Brain pericyte (primary cell): ENCODE measurements around the gene HEATR5B.
"Not testable (repeated sequence)": the region's sequence is repeated elsewhere in the genome, so short reads cannot be mapped to it uniquely, and the experiment has no call there.

Source experiments
- DNase-seq: peaks from one replicate; pipeline ENCODE4 v3.0.0-alpha.2; 2012; ENCODE audit warnings: low read depth, low spot score

Gene HEATR5B

DNA sequence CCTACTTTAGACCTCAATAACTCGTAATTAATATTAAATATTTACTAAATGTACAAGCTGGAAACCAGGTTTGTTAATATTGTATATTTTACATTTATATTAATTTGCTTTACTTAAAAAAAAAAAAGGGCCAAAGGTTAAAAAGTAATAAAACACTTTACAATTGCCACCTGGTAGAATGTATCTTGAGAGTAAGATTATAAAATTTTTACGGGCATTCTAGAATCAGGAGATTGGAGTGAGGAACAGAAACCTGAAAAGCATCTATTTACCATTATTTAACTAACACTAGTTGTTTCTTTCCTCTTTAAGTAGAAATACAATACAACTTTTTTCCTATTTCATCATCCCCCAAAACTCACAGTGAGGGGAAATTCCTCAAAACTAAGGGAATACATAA is 102.3 kb downstream of the HEATR5B start:
- no peak for DNase-seq

- not testable (repeated sequence) for DNase-seq
Observed at GRCh38 chr2:36979007-36979406, 105.2 kb downstream of the HEATR5B start.

- DNase-seq, result no peak
Observed at GRCh38 chr2:36976065-36976464, 108.1 kb downstream of the HEATR5B start.

DNA sequence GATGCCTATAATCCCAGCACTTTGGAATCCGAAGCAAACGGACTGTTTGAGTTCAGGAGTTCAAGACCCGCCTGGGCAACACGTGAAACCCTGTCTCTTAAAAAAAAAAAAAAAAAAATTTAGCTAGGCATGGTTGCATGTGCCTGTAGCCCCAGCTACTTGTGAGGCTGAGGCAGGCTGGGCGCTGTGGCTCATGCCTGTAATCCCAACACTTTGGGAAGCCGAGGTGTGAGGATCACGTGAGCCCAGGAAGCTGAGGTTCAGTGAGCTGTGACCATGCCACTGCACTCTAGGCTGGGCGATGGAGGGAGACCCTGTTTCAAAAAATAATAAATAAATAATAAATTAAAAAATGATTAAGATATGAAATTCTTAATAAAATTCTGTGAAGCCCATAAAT is 108.9 kb downstream of the HEATR5B start:
- DNase-seq, result no peak

- no peak for DNase-seq
Observed at GRCh38 chr2:36973320-36973719, 110.9 kb downstream of the HEATR5B start.

DNA sequence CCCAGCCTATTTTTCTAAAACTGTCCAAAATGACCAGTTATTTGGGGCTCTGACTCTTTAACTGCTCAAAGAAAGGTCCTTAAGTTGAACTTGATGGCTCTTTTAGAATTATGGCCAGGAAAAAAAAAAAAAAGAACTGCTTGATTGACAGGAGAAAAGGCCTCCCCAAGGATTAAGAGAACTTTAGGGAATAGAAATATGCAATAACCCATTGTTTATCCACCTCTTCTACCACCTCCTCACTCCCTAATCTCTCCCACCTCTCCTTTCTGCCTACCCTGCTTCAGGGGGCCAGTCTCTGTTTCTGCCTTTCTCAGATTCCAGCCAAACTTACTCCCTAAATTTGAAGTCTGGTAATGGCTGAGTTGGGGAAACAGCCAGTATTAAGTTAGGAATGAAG is 112.2 kb downstream of the HEATR5B start:
- DNase-seq, result no peak

- DNase-seq, result no peak
Observed at GRCh38 chr2:36967236-36967876, 116.8 kb downstream of the HEATR5B start.

DNA sequence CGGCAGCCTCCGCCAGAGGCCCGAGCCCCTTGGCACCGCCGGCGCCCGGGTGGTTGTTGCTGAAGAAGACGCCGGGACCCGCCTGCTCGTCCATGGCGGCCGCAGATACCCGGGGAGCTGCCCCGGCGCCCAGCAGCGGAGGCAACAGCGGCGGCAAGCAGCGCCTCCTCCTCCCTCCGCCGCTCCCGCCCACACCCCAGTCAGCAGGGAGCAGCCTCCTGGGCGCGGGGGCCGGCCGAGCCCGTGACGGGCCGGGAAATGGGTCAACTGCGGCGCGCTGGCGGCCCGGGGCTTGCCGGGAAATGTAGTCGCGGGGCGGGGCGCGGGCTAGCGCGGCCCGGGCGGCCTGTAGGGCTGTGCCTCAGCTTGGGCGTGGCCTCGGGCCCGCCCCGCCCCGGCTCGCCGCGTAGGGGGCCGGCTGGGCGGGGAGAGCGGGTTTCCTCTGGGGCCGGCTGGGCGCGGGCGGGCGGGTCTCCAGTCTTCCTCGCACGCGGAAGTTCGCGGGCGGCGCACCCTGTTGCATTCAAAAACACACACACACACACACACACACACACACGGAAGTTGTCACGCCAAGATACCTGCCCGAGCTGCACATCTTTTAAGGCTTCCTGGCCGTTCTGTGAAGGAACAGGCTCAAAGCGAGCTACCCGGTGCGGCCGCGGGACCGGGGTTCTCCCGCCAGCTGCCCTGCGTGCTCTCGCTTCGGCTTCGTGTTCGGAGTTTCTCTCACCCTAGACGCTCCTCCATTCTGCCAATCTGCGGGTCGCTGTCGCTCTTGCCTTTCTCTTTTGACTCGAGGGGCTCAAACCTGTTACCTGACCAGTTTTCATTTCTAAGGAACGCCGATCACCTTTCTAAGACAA is 117.6 kb downstream of the HEATR5B start, which contains the start of gene STRN:
TSS of gene STRN (minus strand) at position 167 of the 866 bp plus-strand sequence. CDS start at position 94, 73 bp downstream.
- peak; percentile 74 for DNase-seq

GRCh38 chr2:36965751-36966369 is 118.3 kb downstream of the HEATR5B start:
- DNase-seq, result no peak

DNA sequence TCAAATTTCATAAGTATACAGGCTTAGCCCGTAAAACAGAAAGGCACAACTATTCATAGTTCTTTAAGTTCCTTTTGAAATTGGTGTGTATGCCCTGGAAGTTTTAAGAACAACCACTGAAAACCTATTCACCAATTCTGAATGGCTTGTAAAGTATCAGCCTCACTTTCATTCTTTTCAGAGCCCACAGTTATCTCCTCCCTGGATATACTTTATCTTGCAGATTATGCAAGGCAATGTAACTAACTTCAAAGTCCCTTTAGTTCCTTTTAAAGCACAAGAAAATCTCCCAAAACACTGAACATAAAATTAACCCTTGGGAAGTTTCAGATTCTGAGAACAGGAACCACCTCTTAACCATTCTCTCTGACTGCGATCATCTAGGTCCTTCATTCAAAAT is 119.0 kb downstream of the HEATR5B start:
- no peak for DNase-seq

GRCh38 chr2:36964496-36965058 is 119.6 kb downstream of the HEATR5B start:
- DNase-seq, result no peak

- DNase-seq, result no peak
Observed at GRCh38 chr2:36963734-36964133, 120.4 kb downstream of the HEATR5B start.

DNA sequence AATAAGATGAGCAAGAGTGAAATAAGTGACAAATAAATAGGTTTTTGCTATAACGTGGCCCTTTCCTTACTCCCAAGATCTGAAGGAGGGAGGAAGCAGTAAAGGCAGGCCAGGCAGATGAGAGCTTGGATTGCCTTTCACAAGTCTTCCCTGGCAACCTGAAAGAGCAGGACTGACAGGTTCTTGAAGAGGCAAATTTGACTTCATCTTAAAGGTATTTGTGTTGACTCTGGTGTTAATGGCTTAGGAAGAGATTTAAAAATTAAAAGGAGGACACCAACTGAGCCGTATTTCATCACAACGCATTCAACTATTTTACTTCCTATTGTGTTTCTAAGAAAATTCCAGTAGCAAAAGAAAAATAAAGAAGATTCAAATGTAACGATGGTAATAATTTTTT is 121.1 kb downstream of the HEATR5B start:
- no peak for DNase-seq

GRCh38 chr2:36960773-36961172 is 123.4 kb downstream of the HEATR5B start:
- no peak for DNase-seq

DNA sequence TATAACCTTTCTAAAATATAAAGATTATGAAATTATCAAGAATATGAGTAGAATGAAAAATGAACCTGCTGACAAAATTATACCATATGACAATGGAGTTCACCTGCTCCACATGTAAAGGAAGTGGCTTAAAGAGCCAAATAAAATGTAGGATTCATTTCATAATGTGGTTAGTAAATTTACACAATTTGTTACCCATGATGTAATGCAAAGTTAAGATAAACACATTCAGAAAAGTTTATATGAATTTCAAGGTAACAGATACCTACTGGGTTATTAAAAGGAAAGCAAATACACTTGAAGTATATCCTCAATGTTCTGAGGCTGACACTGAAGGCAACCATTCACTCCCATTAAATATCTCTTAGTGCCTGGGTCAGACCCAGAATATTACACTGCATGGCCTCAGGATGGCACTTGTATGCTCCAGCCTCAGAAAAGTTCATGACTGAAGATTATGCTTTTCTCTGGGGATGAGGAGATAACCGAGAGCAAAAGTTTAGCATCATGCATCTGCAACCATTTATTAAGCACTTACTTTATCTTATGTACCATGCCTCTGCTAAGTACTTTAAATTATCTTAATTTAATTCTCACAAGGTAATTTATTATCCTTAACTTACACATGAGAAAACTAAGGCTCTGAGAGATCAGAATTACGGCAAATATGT is 124.0 kb downstream of the HEATR5B start:
- DNase-seq, result no peak

DNA sequence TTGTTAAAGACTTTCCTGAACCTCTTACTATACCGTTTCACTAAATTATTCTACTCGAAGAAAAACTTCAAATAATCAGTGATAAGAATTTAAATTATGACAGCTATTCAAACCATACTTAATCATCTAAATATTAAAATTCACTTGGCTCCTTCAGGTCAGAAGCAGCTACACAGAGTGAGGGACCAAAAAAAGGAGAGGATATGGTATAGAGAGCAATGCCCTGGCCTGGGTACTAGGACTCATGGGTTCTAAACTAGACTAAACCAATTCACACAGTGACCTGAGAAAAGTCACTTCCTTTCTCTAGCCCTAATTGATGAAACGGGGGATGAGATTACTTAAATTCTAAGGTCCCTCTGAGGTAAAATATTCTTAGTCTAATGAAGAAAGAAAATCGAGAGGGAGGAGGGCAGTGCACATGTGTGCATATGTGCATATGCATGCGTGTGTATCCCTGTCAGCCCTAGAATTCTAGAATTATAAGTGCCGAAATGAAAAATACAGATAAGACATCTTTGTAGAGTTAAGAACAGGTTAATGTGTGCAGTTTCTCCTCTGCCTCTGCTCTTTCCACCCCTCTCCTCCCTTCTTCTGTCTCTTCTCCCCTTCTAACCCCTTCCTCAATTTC is 129.1 kb downstream of the HEATR5B start:
- no peak for DNase-seq

- no peak for DNase-seq
Observed at GRCh38 chr2:36952748-36953197, 131.4 kb downstream of the HEATR5B start.

GRCh38 chr2:36951574-36951973 is 132.6 kb downstream of the HEATR5B start:
- no peak for DNase-seq

- no peak for DNase-seq
Observed at GRCh38 chr2:36951027-36951518, 133.1 kb downstream of the HEATR5B start.

GRCh38 chr2:36949845-36950244 is 134.3 kb downstream of the HEATR5B start:
- DNase-seq, result no peak

DNA sequence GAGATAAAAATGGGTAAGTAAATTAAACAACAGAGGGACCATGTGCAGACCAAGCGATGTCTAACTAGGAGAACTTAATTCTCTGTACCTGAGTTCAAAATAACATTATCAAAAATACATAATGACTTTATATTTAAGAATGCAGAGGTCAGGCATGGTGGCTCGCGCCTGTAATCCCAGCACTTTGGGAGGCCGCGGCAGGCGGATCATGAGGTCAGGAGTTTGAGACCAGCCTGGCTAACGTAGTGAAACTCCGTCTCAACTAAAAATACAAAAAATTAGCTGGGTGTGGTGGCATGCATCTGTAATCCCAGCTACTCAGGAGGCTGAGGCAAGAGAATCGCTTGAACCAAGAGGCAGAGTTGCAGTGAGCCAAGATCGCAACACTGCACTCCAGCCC is 138.9 kb downstream of the HEATR5B start:
- not testable (repeated sequence) for DNase-seq
